ENCODE measurements around the gene ABLIM3. TPM values are rescaled to one million over a fixed set of nuclear protein-coding genes. Genes with fewer than 3 reads are reported as not detected.

ABLIM3 gene
- total and polyA plus RNA-seq, 9 of the 15 experiments (the other 6 are each of a cell fraction or from before 2014, with no cell fraction given), result 0.03 to 0.38 (median 0.11) TPM

DNA sequence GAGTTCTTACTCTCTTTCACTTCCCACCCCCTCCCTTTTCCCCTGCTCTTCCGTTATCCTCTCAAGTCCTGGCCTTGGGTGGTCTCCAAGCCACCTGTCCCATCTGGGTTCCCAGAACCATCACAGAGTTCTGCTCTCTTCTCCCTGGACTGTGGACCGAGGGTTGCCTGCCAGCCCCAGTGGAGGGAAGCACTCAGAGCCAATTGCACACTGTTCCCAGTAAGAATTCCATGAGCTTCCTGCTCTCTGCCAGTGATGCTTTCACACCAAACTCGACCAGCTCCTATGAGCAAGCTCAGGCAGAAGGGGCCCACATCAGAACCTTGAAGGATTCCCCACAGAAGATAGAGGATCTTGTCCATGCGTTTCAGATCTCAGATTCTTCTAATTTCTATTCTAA lies 110.3 kb downstream of the ABLIM3 start (continued):
- no peak for TF ChIP-seq MLX (CRISPR knock-in tag; conservative IDR thresholded peaks at IDR 0.05)

- no peaks in the 10 kb centered on the region for H3K9me1 ChIP-seq (ENCODE audit: control insufficient read depth, insufficient read depth, low read length)
- no peak overlapping the region for H3K4me2 ChIP-seq (ENCODE audit: insufficient read depth, low read length)
- FAIRE-seq (no peak), ATAC-seq (peak; percentile 42; the same call in 1 of the 3 replicates), DNase-seq (ENCODE audit: extremely low read depth in 1 of 4, low spot score in 3 of 4) (no peak)
- no peaks in the 10 kb centered on the region for H3K9me3 ChIP-seq (replicated peaks; ENCODE audit: control insufficient read depth, insufficient read depth, low read depth, low read length)
- intact Hi-C loops (cut with micrococcal nuclease), result no loop called here
- BruUV-seq (replicated peaks), result no TSS peak
- H3K4me1 ChIP-seq (replicated peaks in 1 of 2; ENCODE audit: control insufficient read depth in 2 of 2, insufficient read depth in 2 of 2, low read length in 2 of 2), result no peaks in the 10 kb centered on the region; a peak in 1 of 5 replicates
- peak; percentile 71; the same call in 1 of the 2 replicates for TF ChIP-seq EHMT2 (IDR thresholded peaks at IDR 0.05)
- TF ChIP-seq CCAR2 (IDR thresholded peaks at IDR 0.05; ENCODE audit: low read depth, low read length), result no peak
- no peak for TF ChIP-seq ZNF175 (CRISPR knock-in tag; IDR thresholded peaks at IDR 0.05; ENCODE audit: low read depth)
- no peak for TF ChIP-seq POLR2A (conservative IDR thresholded peaks at IDR 0.05)
- TF ChIP-seq RBM22 (IDR thresholded peaks at IDR 0.05; ENCODE audit: low read depth, low read length, poor library complexity, severe bottlenecking), result no peak
- TF ChIP-seq REST (IDR thresholded peaks at IDR 0.05; ENCODE audit: borderline replicate concordance), result peak; percentile 92
- TF ChIP-seq REST (CRISPR knock-in tag; IDR thresholded peaks at IDR 0.05; ENCODE audit: low read depth), result peak; percentile 92
- TF ChIP-seq KLF13 (tag; IDR thresholded peaks at IDR 0.05; ENCODE audit: borderline replicate concordance, low read depth), result no peak
- TF ChIP-seq JUND (IDR thresholded peaks at IDR 0.05; ENCODE audit: borderline replicate concordance, low read depth, low read length), result no peak
- TF ChIP-seq JUND (tag; IDR thresholded peaks at IDR 0.05; ENCODE audit: borderline replicate concordance, low read depth, low read length), result no peak
- ChIA-PET POLR2A (interaction anchor here (0.8 to 1.0 kb wide), 3 partner anchors 10 to 23 kb away, joined by 3 to 4 read pairs (median 4); no protein-coding TSS in a partner anchor), CTCF (ENCODE audit: low intra/inter-chr PET ratio) (no interaction called here)
- H3K27me3 ChIP-seq (ENCODE audit: control insufficient read depth in 2 of 2, insufficient read depth in 2 of 2, low read length in 2 of 2), result peaks cover under 1 to 18% of the 10 kb centered on the region in 2 experiments; a peak in 2 of 5 replicates
- H2AFZ ChIP-seq (ENCODE audit: low read depth, low read length), result no peak overlapping the region
- no peak overlapping the region for H3K4me3 ChIP-seq
- H3K27ac ChIP-seq (ENCODE audit: extremely low read depth, low read depth, low read length), result no peak overlapping the region
- no peaks in the 10 kb centered on the region for H3K79me2 ChIP-seq (ENCODE audit: control insufficient read depth, insufficient read depth, low read length)
- H4K20me1 ChIP-seq (replicated peaks; ENCODE audit: control insufficient read depth, insufficient read depth, low read length), result 0 out of 2 replicates have a peak, but pooled peaks cover 4% of the 10 kb centered on the region
- in situ Hi-C loops (cut with MboI), result loop anchor here (25.0 kb wide), 1 partner anchor 817 kb away; no protein-coding TSS in a partner anchor
- H3K9ac ChIP-seq (ENCODE audit: insufficient read depth in 1 of 2, low read depth in 2 of 2, low read length in 2 of 2), result no peak overlapping the region
- H3K36me3 ChIP-seq (ENCODE audit: control insufficient read depth, insufficient read depth, low read length), result no peaks in the 10 kb centered on the region
- 0% methylated on average over 3 of the region's 3 CpGs for WGBS (ENCODE audit: insufficient coverage, low coverage, missing lambda C conversion rate)
Observed at GRCh38 chr5:149254506-149254905, 113.2 kb downstream of the ABLIM3 start.

All from K562 (cell line).